ENCODE measurements around the gene STAB2. TPM values are rescaled to one million over a fixed set of nuclear protein-coding genes. Genes with fewer than 3 reads are reported as not detected.

STAB2 gene
- total and polyA plus RNA-seq, 2 donors (not counting 1 experiment from before 2014, with no cell fraction given) = not detected

DNA sequence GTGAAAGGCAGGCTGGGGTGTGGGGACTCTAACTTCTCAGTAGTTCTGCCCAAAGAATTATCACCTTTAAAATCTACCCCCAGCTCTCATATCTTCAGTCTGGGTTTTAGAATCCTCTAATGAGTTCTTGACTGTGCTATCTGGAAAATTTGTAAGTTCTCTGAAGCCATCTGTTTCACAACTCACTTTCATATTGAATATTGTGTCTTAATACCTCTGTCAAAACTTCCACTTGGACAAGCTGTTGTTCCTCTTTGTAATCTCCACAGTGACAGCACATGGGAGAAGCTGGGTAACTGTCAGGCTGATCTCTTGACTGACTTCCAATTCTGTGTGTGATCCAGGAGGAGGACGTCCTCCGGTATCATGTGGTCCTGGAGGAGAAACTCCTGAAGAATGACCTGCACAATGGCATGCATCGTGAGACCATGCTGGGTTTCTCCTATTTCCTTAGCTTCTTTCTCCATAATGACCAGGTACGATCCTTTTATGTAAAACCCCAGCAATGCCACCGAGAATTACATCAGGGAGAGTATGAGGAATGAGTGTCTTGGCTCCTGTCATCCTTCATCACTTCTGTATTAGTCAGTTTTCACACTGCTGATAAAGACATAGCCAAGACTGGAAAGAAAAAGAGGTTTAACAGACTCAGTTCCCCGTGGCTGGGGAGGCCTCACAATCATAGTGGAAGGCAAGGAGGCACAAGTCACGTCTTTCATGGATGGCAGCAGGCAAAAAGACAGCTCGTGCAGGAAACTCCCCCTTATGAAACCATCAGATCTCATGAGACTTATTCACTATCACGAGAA lies 111.9 kb downstream of the STAB2 start:
- Histone ChIP-seq H2AFZ (ENCODE audit: insufficient read depth, low read depth, low read length, poor library complexity, severe bottlenecking) (no peak overlapping the region), H3K36me3 (replicated peaks in 1 of 2; ENCODE audit: control extremely low read depth in 1 of 2, control insufficient read depth in 1 of 2, extremely low read depth in 1 of 2, insufficient read depth in 2 of 2, low read length in 1 of 2) (no peaks in the 10 kb centered on the region), H3K27ac (ENCODE audit: low read length in 2 of 2) (no peak overlapping the region), H4K20me1 (ENCODE audit: control insufficient read depth, insufficient read depth, low read length, poor library complexity, severe bottlenecking) (no peaks in the 10 kb centered on the region), H3K27me3 (replicated peaks in 1 of 4; ENCODE audit: control extremely low read depth in 1 of 4, control insufficient read depth in 3 of 4, insufficient read depth in 4 of 4, low read length in 3 of 4) (peaks cover 0 to 3% (median under 1%) of the 10 kb centered on the region in 4 experiments), H3K79me2 (ENCODE audit: control insufficient read depth, insufficient read depth, low read length) (no peaks in the 10 kb centered on the region), H3K4me3 (ENCODE audit: control extremely low read depth in 1 of 5, extremely low read depth in 1 of 5, insufficient read depth in 1 of 5, low read depth in 2 of 5, low read length in 4 of 5) (no peak overlapping the region), H3K9me3 (ENCODE audit: control extremely low read depth in 1 of 3, control insufficient read depth in 2 of 3, insufficient read depth in 1 of 3, low read length in 2 of 3) (peaks cover 0 to 3% (median 0%) of the 10 kb centered on the region in 3 donors), H3K4me2 (replicated peaks; ENCODE audit: low read depth, low read length, poor library complexity, severe bottlenecking) (no peak overlapping the region), H3K4me1 (ENCODE audit: control insufficient read depth in 2 of 2, insufficient read depth in 2 of 2, low read length in 2 of 2) (no peaks in the 10 kb centered on the region), H3K9ac (ENCODE audit: low read length) (no peak overlapping the region)
- TF ChIP-seq EZH2 (IDR thresholded peaks at IDR 0.05; ENCODE audit: borderline replicate concordance, insufficient read depth, low read depth, low read length, poor library complexity, severe bottlenecking) = no peak
- TF ChIP-seq, protein P1, sequence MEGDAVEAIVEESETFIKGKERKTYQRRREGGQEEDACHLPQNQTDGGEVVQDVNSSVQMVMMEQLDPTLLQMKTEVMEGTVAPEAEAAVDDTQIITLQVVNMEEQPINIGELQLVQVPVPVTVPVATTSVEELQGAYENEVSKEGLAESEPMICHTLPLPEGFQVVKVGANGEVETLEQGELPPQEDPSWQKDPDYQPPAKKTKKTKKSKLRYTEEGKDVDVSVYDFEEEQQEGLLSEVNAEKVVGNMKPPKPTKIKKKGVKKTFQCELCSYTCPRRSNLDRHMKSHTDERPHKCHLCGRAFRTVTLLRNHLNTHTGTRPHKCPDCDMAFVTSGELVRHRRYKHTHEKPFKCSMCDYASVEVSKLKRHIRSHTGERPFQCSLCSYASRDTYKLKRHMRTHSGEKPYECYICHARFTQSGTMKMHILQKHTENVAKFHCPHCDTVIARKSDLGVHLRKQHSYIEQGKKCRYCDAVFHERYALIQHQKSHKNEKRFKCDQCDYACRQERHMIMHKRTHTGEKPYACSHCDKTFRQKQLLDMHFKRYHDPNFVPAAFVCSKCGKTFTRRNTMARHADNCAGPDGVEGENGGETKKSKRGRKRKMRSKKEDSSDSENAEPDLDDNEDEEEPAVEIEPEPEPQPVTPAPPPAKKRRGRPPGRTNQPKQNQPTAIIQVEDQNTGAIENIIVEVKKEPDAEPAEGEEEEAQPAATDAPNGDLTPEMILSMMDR (IDR thresholded peaks at IDR 0.05) = no peak
- POLR2A ChIA-PET = no interaction called here
- H3K27me3 Mint-ChIP-seq = peaks cover 11% of the 10 kb centered on the region
- CTCF ChIA-PET = interaction anchor here (1.2 kb wide), 1 partner anchor 8 kb away, joined by 4 read pairs; no protein-coding TSS in a partner anchor
- intact Hi-C loops (cut with micrococcal nuclease) = no loop called here
- ATAC-seq (ENCODE audit: low read depth) (no peak), DNase-seq (no peak)
- 75% methylated on average over 5 of the region's 9 CpGs for WGBS (ENCODE audit: insufficient coverage)
- H3K4me1 Mint-ChIP-seq = no peaks in the 10 kb centered on the region
- H3K27ac Mint-ChIP-seq = no peak overlapping the region
- H3K9me3 Mint-ChIP-seq (ENCODE audit: insufficient read depth) = no peaks in the 10 kb centered on the region
- H3K4me3 Mint-ChIP-seq = no peak overlapping the region

DNA sequence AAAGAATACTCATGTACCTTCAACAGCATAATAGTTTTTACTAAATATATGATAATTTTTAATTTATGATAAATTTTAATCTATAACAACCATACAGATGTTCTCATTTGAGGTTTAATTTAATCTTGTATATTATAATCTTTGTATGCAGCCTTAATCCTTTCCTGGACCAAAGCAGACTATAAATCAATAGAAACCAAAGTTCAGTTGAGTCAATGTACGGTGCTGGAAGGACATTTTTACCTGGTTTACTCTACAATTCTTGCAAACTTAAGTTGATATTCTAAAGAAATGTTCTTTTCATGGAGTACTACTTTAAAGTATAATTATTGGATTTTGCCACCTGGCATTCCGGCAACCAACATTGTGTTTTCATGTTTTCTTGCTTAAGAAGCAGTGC lies 118.0 kb downstream of the STAB2 start:
- POLR2A ChIA-PET = no interaction called here
- DNase-seq (no peak), ATAC-seq (ENCODE audit: low read depth) (no peak)
- Histone ChIP-seq H3K36me3 (replicated peaks in 1 of 2; ENCODE audit: control extremely low read depth in 1 of 2, control insufficient read depth in 1 of 2, extremely low read depth in 1 of 2, insufficient read depth in 2 of 2, low read length in 1 of 2) (no peaks in the 10 kb centered on the region), H4K20me1 (ENCODE audit: control insufficient read depth, insufficient read depth, low read length, poor library complexity, severe bottlenecking) (no peaks in the 10 kb centered on the region), H3K4me1 (ENCODE audit: control insufficient read depth in 2 of 2, insufficient read depth in 2 of 2, low read length in 2 of 2) (no peaks in the 10 kb centered on the region), H3K4me2 (replicated peaks; ENCODE audit: low read depth, low read length, poor library complexity, severe bottlenecking) (no peak overlapping the region), H3K9ac (ENCODE audit: low read length) (no peak overlapping the region), H2AFZ (ENCODE audit: insufficient read depth, low read depth, low read length, poor library complexity, severe bottlenecking) (no peak overlapping the region), H3K27ac (ENCODE audit: low read length in 2 of 2) (no peak overlapping the region), H3K27me3 (replicated peaks in 1 of 4; ENCODE audit: control extremely low read depth in 1 of 4, control insufficient read depth in 3 of 4, insufficient read depth in 4 of 4, low read length in 3 of 4) (peaks cover 0 to 3% (median 0%) of the 10 kb centered on the region in 4 experiments), H3K9me3 (ENCODE audit: control extremely low read depth in 1 of 3, control insufficient read depth in 2 of 3, insufficient read depth in 1 of 3, low read length in 2 of 3) (peaks cover 0 to 8% (median 0%) of the 10 kb centered on the region in 3 donors), H3K79me2 (ENCODE audit: control insufficient read depth, insufficient read depth, low read length) (no peaks in the 10 kb centered on the region), H3K4me3 (ENCODE audit: control extremely low read depth in 1 of 5, extremely low read depth in 1 of 5, insufficient read depth in 1 of 5, low read depth in 2 of 5, low read length in 4 of 5) (no peak overlapping the region)
- Mint-ChIP-seq H3K4me1 (no peaks in the 10 kb centered on the region), H3K27me3 (peaks cover 24% of the 10 kb centered on the region), H3K27ac (no peak overlapping the region), H3K4me3 (no peak overlapping the region), H3K9me3 (ENCODE audit: insufficient read depth) (no peaks in the 10 kb centered on the region)
- CTCF ChIA-PET = no interaction called here
- no CpG with 5 or more reads among the region's 2 CpGs for WGBS (ENCODE audit: insufficient coverage)
- TF ChIP-seq, protein P1 (IDR thresholded peaks at IDR 0.05) = no peak
- no peak for TF ChIP-seq EZH2 (IDR thresholded peaks at IDR 0.05; ENCODE audit: borderline replicate concordance, insufficient read depth, low read depth, low read length, poor library complexity, severe bottlenecking)
- intact Hi-C loops (cut with micrococcal nuclease) = no loop called here
